ENCODE measurements around the gene EPB41L4A.

EPB41L4A gene

DNA sequence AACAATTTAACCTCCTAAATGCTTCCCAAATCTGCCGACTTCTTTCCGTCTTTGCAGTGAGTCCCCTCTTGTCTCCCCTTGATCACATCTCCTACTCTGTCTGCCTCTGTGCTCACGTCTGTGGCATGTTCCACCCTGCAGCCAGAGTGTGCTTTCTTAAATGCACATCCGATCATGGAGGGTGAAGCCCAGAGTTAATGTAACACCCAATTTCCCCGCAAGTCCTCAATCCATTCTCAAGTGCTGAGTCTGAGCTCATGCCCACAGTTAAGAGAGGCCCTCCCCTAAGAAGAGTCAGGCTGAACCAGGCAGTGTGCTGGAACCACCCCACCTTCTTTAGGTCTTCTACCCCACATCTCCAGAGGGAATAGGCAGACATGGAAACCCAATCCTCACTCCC is 164.8 kb downstream of the EPB41L4A start:
- TF ChIP-seq EZH2phosphoT487 (IDR thresholded peaks at IDR 0.05; ENCODE audit: low read length) (no peak), EZH2 (optimal IDR thresholded peaks at IDR 0.05; ENCODE audit: low read depth, low read length) (no peak), CTCF (IDR thresholded peaks at IDR 0.05; ENCODE audit: low read length) (no peak)
- no peaks in the 10 kb centered on the region for H4K20me1 ChIP-seq (ENCODE audit: insufficient read depth, low read length)
- no peaks in the 10 kb centered on the region for H3K27me3 ChIP-seq (replicated peaks; ENCODE audit: insufficient read depth, low read length)
- H3K4me2 ChIP-seq (ENCODE audit: low read depth, low read length), result no peak overlapping the region
- DNase-seq, result no peak
- no peaks in the 10 kb centered on the region for H3K36me3 ChIP-seq (replicated peaks; ENCODE audit: insufficient read depth, low read length)
- H2AFZ ChIP-seq (ENCODE audit: low read length), result no peak overlapping the region
- no peak overlapping the region for H3K9ac ChIP-seq (ENCODE audit: low read length)
- no peak overlapping the region for H3K27ac ChIP-seq (ENCODE audit: low read length)
- no peaks in the 10 kb centered on the region for H3K9me3 ChIP-seq (replicated peaks; ENCODE audit: insufficient read depth, low read length)
- no peaks in the 10 kb centered on the region for H3K4me1 ChIP-seq (ENCODE audit: low read length)
- no peaks in the 10 kb centered on the region for H3F3A ChIP-seq (ENCODE audit: insufficient read depth, low read length)
- H3K4me3 ChIP-seq (ENCODE audit: low read length), result no peak overlapping the region
- no peaks in the 10 kb centered on the region for H3K79me2 ChIP-seq (ENCODE audit: low read length)
- no peaks in the 10 kb centered on the region for H3K9me2 ChIP-seq (replicated peaks; ENCODE audit: insufficient read depth, low read length)

GRCh38 chr5:112253478-112254250 is 165.4 kb downstream of the EPB41L4A start:
- Histone ChIP-seq H4K20me1 (ENCODE audit: insufficient read depth, low read length) (no peaks in the 10 kb centered on the region), H2AFZ (ENCODE audit: low read length) (no peak overlapping the region), H3K36me3 (replicated peaks; ENCODE audit: insufficient read depth, low read length) (no peaks in the 10 kb centered on the region), H3K4me3 (ENCODE audit: low read length) (no peak overlapping the region), H3K27me3 (replicated peaks; ENCODE audit: insufficient read depth, low read length) (no peaks in the 10 kb centered on the region), H3K9ac (ENCODE audit: low read length) (no peak overlapping the region), H3K4me1 (ENCODE audit: low read length) (no peaks in the 10 kb centered on the region), H3K79me2 (ENCODE audit: low read length) (no peaks in the 10 kb centered on the region), H3F3A (ENCODE audit: insufficient read depth, low read length) (no peaks in the 10 kb centered on the region), H3K9me2 (replicated peaks; ENCODE audit: insufficient read depth, low read length) (no peaks in the 10 kb centered on the region), H3K4me2 (ENCODE audit: low read depth, low read length) (no peak overlapping the region), H3K27ac (ENCODE audit: low read length) (no peak overlapping the region), H3K9me3 (replicated peaks; ENCODE audit: insufficient read depth, low read length) (no peaks in the 10 kb centered on the region)
- TF ChIP-seq EZH2phosphoT487 (IDR thresholded peaks at IDR 0.05; ENCODE audit: low read length), result no peak
- no peak for TF ChIP-seq EZH2 (optimal IDR thresholded peaks at IDR 0.05; ENCODE audit: low read depth, low read length)
- no peak for TF ChIP-seq CTCF (IDR thresholded peaks at IDR 0.05; ENCODE audit: low read length)
- DNase-seq, result no peak

DNA sequence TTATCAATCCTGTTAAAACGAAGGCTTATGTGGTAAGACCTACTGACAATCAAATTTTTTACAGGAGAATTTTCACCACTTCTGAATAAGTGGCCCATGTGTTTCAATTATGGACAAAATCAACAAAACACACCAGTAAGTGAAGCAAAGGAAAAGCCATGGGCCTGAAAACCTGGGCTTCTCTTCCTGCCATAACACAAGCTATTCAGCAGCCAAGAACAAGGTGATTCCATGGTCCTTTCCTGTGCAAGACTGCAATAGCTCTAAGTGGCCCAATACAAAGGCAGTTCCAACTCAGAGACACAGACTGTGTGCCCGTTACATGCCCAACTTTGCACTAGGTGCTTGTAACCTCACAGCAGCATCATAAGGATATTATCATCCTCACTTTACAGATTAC is 168.5 kb downstream of the EPB41L4A start:
- no peak for TF ChIP-seq EZH2 (optimal IDR thresholded peaks at IDR 0.05; ENCODE audit: low read depth, low read length)
- DNase-seq, result no peak

DNA sequence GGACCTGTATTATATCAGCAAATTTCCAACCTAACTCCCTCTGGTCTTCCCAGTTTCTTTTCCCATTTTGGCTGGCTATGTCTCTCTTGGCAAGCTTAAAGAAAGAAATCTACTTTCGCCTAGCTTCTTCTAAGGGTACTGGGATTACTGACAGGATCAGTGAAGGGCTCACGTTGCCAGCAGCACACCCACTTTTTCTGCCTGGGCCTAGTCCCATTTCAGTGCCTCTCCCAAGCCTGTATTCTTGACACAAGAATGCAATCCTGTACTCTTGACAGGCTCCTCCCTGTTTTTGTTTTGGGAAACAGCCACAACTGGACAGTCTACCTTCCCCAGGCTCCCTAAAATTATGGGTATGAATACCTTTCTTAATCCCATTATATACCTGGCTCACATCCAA is 170.5 kb downstream of the EPB41L4A start:
- Histone ChIP-seq H3K9me2 (replicated peaks; ENCODE audit: insufficient read depth, low read length) (no peaks in the 10 kb centered on the region), H3K4me3 (ENCODE audit: low read length) (no peak overlapping the region), H3K4me2 (ENCODE audit: low read depth, low read length) (no peak overlapping the region), H3K27me3 (replicated peaks; ENCODE audit: insufficient read depth, low read length) (no peaks in the 10 kb centered on the region), H3K9ac (ENCODE audit: low read length) (no peak overlapping the region), H3K4me1 (ENCODE audit: low read length) (no peaks in the 10 kb centered on the region), H4K20me1 (ENCODE audit: insufficient read depth, low read length) (no peaks in the 10 kb centered on the region), H3K9me3 (replicated peaks; ENCODE audit: insufficient read depth, low read length) (no peaks in the 10 kb centered on the region), H3F3A (ENCODE audit: insufficient read depth, low read length) (no peaks in the 10 kb centered on the region), H3K79me2 (ENCODE audit: low read length) (no peaks in the 10 kb centered on the region), H3K36me3 (replicated peaks; ENCODE audit: insufficient read depth, low read length) (no peaks in the 10 kb centered on the region), H3K27ac (ENCODE audit: low read length) (no peak overlapping the region), H2AFZ (ENCODE audit: low read length) (no peak overlapping the region)
- DNase-seq, result no peak
- no peak for TF ChIP-seq EZH2 (optimal IDR thresholded peaks at IDR 0.05; ENCODE audit: low read depth, low read length)
- TF ChIP-seq EZH2phosphoT487 (IDR thresholded peaks at IDR 0.05; ENCODE audit: low read length), result no peak
- TF ChIP-seq CTCF (IDR thresholded peaks at IDR 0.05; ENCODE audit: low read length), result no peak

More for the DNA sequence above, 168.5 kb downstream of the EPB41L4A start:
- H3K79me2 ChIP-seq (ENCODE audit: low read length), result no peaks in the 10 kb centered on the region
- no peak overlapping the region for H3K9ac ChIP-seq (ENCODE audit: low read length)
- no peak overlapping the region for H3K4me2 ChIP-seq (ENCODE audit: low read depth, low read length)
- no peaks in the 10 kb centered on the region for H3K9me3 ChIP-seq (replicated peaks; ENCODE audit: insufficient read depth, low read length)
- no peaks in the 10 kb centered on the region for H3K27me3 ChIP-seq (replicated peaks; ENCODE audit: insufficient read depth, low read length)
- no peaks in the 10 kb centered on the region for H3K36me3 ChIP-seq (replicated peaks; ENCODE audit: insufficient read depth, low read length)
- no peak overlapping the region for H2AFZ ChIP-seq (ENCODE audit: low read length)
- H3K27ac ChIP-seq (ENCODE audit: low read length), result no peak overlapping the region
- no peaks in the 10 kb centered on the region for H3F3A ChIP-seq (ENCODE audit: insufficient read depth, low read length)
- no peaks in the 10 kb centered on the region for H4K20me1 ChIP-seq (ENCODE audit: insufficient read depth, low read length)
- no peaks in the 10 kb centered on the region for H3K9me2 ChIP-seq (replicated peaks; ENCODE audit: insufficient read depth, low read length)
- H3K4me3 ChIP-seq (ENCODE audit: low read length), result no peak overlapping the region
- no peaks in the 10 kb centered on the region for H3K4me1 ChIP-seq (ENCODE audit: low read length)
